K562 (cell line): ENCODE data around the gene PRKCB. TPM values are rescaled to one million over a fixed set of nuclear protein-coding genes. Genes with fewer than 3 reads are reported as not detected.

Source experiments
- ATAC-seq: fragments of 200-7000 bp; cut with Tn5 transposase; 3 replicates; pipeline ENCODE4 v1.9.1; 2020; ENCODE audit warnings: moderate library complexity
- BruUV-seq: library from RNA; stranded (reverse); fragments of 400-500 nt; replicated peaks from 2 replicates; lab custom pipeline; 2021; lab: Mats Ljungman, UMichigan
- CTCF ChIA-PET: fragments of 300-600 bp; formaldehyde crosslinking; extraction: SDS; loops from one replicate; lab custom pipeline; 2021; ENCODE audit warnings: low intra/inter-chr PET ratio; lab: Yijun Ruan, JAX
- POLR2A ChIA-PET: fragments of 300-600, 350-650 bp; sonication (Branson Sonifier 250); formaldehyde crosslinking; extraction: SDS; loops from one replicate; lab custom pipeline; 2021; ENCODE audit warnings: antibody characterized with exemption, inconsistent platforms; lab: Yijun Ruan, JAX
- DNase-seq, 4 experiments: peaks; one replicate each; pipeline versions ENCODE4 v3.0.0 to v3.0.0-alpha.2; 2011 to 2018; ENCODE audit warnings: low spot score in 3 of 4, mixed read lengths in 3 of 4; ENCODE audit errors: extremely low read depth in 1 of 4
- FAIRE-seq: peaks from 2 replicates; lab custom pipeline; 2011; peaks lifted over from hg19 to GRCh38; lab: Jason Lieb, UNC
- H2AFZ ChIP-seq: 2 replicates; pipeline ENCODE4 v1.6.0; 2011; ENCODE audit warnings: low read depth, low read length, control low read depth, inconsistent platforms
- H3K27ac ChIP-seq: fragments of 200-600 bp; 3 replicates; pipeline ENCODE4 v1.8.0; 2011; ENCODE audit warnings: low read depth, mild to moderate bottlenecking, control low read depth, inconsistent platforms, low read length, moderate library complexity, mixed read lengths; ENCODE audit errors: extremely low read depth
- H3K27me3 ChIP-seq, 2 experiments: fragments of 300-600 bp in 1 of 2; 2 replicates in 1 of 2; 3 replicates in 1 of 2; pipeline versions ENCODE4 v1.6.0 to v1.8.0; 2011; ENCODE audit warnings: inconsistent platforms in 2 of 2, low read length in 2 of 2, mild to moderate bottlenecking in 1 of 2, mixed read lengths in 1 of 2, moderate library complexity in 1 of 2; ENCODE audit not compliant: control insufficient read depth in 2 of 2, insufficient read depth in 2 of 2
- H3K36me3 ChIP-seq: fragments of 300-600 bp; 3 replicates; pipeline ENCODE4 v1.8.0; 2011; ENCODE audit warnings: mild to moderate bottlenecking, low read length, inconsistent platforms; ENCODE audit not compliant: control insufficient read depth, insufficient read depth
- H3K4me1 ChIP-seq, 2 experiments: fragments of 200-600 bp in 1 of 2; replicated peaks in 1 of 2; 2 replicates in 1 of 2; 3 replicates in 1 of 2; pipeline versions ENCODE4 v1.5.1 to v1.8.0; 2011; ENCODE audit warnings: inconsistent platforms in 2 of 2, low read length in 2 of 2, mild to moderate bottlenecking in 1 of 2, mixed read lengths in 1 of 2, moderate library complexity in 1 of 2; ENCODE audit not compliant: control insufficient read depth in 2 of 2, insufficient read depth in 2 of 2
- H3K4me2 ChIP-seq: 2 replicates; pipeline ENCODE4 v1.6.1; 2011; ENCODE audit warnings: low read length, control low read depth, inconsistent platforms, mixed read lengths; ENCODE audit not compliant: insufficient read depth
- H3K4me3 ChIP-seq: fragments of 200-600 bp; sonication (generic), shearing (Covaris generic); 2 replicates; pipeline ENCODE4 v1.5.1; 2016; ENCODE audit warnings: control low read depth, inconsistent platforms
- H3K79me2 ChIP-seq: fragments of 200-600 bp; 3 replicates; pipeline ENCODE4 v1.8.0; 2011; ENCODE audit warnings: low read length, inconsistent platforms; ENCODE audit not compliant: control insufficient read depth, insufficient read depth
- H3K9ac ChIP-seq, 2 experiments: 2 replicates each; pipeline versions ENCODE4 v1.6.0 to v1.6.1; 2011; ENCODE audit warnings: low read depth in 2 of 2, low read length in 2 of 2, control low read depth in 1 of 2, inconsistent platforms in 1 of 2, mild to moderate bottlenecking in 1 of 2, mixed read lengths in 1 of 2; ENCODE audit not compliant: insufficient read depth in 1 of 2
- H3K9me1 ChIP-seq: one replicate; pipeline ENCODE4 v1.6.0; 2011; ENCODE audit warnings: inconsistent platforms, mild to moderate bottlenecking, low read length, moderate library complexity; ENCODE audit not compliant: control insufficient read depth, insufficient read depth
- H3K9me3 ChIP-seq: replicated peaks from 2 replicates; pipeline ENCODE4 v1.5.1; 2011; ENCODE audit warnings: low read depth, low read length, inconsistent platforms; ENCODE audit not compliant: control insufficient read depth, insufficient read depth
- H4K20me1 ChIP-seq: replicated peaks from 2 replicates; pipeline ENCODE4 v1.6.1; 2011; ENCODE audit warnings: low read length, inconsistent platforms, mixed read lengths; ENCODE audit not compliant: control insufficient read depth, insufficient read depth
- CBX2 ChIP-seq: fragments of 200-600 bp; sonication (generic); IDR thresholded peaks from one replicate; pipeline ENCODE4 v1.6.1; 2012; ENCODE audit warnings: mild to moderate bottlenecking, low read length, inconsistent platforms; ENCODE audit not compliant: insufficient read depth, poor library complexity, severe bottlenecking
- CBX3 ChIP-seq, 2 experiments: IDR thresholded peaks; 1 replicate in 1 of 2; 2 replicates in 1 of 2; pipeline ENCODE4 v1.6.1; 2012; ENCODE audit warnings: inconsistent platforms in 2 of 2, low read length in 2 of 2, borderline replicate concordance in 1 of 2, control low read depth in 1 of 2
- CREBBP ChIP-seq: IDR thresholded peaks from one replicate; pipeline ENCODE4 v1.6.1; 2012; ENCODE audit warnings: low read depth, mild to moderate bottlenecking, control low read depth, inconsistent platforms, low read length
- CXXC5 ChIP-seq: fragments of 250-450 bp; sonication (Bioruptor Pico); IDR thresholded peaks from 2 replicates; pipeline ENCODE4 v1.8.0; 2022; ENCODE audit warnings: inconsistent platforms, mild to moderate bottlenecking, moderate library complexity
- HDAC1 ChIP-seq, 2 experiments: fragments of 450-650 bp; IDR thresholded peaks; 2 replicates each; pipeline ENCODE4 v1.6.1; 2016 to 2017; ENCODE audit warnings: inconsistent platforms in 1 of 2, mild to moderate bottlenecking in 1 of 2, moderate library complexity in 1 of 2
- LARP7 ChIP-seq: fragments of 450-650 bp; IDR thresholded peaks from 2 replicates; pipeline ENCODE4 v1.6.1; 2016
- MAFG ChIP-seq: fragments of 450-650 bp; conservative IDR thresholded peaks from 2 replicates; pipeline ENCODE4 v1.6.1; 2016; ENCODE audit warnings: missing genetic modification characterization, missing compliant biosample characterization
- NFE2 ChIP-seq: IDR thresholded peaks from 2 replicates; pipeline ENCODE4 v1.6.1; 2014; ENCODE audit warnings: antibody characterized with exemption, low read depth
- NR2C2 ChIP-seq, 2 experiments: fragments of 200-800 bp in 1 of 2; sonication (Bioruptor generic) in 1 of 2; sonication (generic) in 1 of 2; formaldehyde crosslinking in 1 of 2; IDR thresholded peaks; 2 replicates each; pipeline versions ENCODE4 v1.6.1 to v1.8.0; 2016 to 2022; ENCODE audit warnings: mild to moderate bottlenecking in 1 of 2, missing compliant biosample characterization in 1 of 2, missing genetic modification characterization in 1 of 2, missing genetic modification reagents in 1 of 2
- RCOR1 ChIP-seq, 2 experiments: IDR thresholded peaks; 2 replicates each; pipeline ENCODE4 v1.6.1; 2012; ENCODE audit warnings: low read depth in 2 of 2, low read length in 2 of 2, borderline replicate concordance in 1 of 2, improper control_type of control experiment in 1 of 2
- SOX6 ChIP-seq: fragments of 450-650 bp; IDR thresholded peaks from 2 replicates; pipeline ENCODE4 v1.6.1; 2014; ENCODE audit warnings: mild to moderate bottlenecking
- SUPT5H ChIP-seq: fragments of 450-650 bp; IDR thresholded peaks from 2 replicates; pipeline ENCODE4 v1.6.1; 2016
- TBP ChIP-seq: optimal IDR thresholded peaks from 2 replicates; pipeline ENCODE3; 2011; ENCODE audit warnings: low read depth, low read length, improper control_type of control experiment
- TCF3 ChIP-seq: sonication (generic); formaldehyde crosslinking; IDR thresholded peaks from 2 replicates; pipeline ENCODE4 v1.4.0; 2020; ENCODE audit warnings: mild to moderate bottlenecking, missing genetic modification reagents
- TRIM28 ChIP-seq: fragments of 450-650 bp; IDR thresholded peaks from 2 replicates; pipeline ENCODE4 v1.6.1; 2017
- ZNF124 ChIP-seq: sonication (generic); formaldehyde crosslinking; IDR thresholded peaks from 2 replicates; pipeline ENCODE4 v1.8.1; 2022; ENCODE audit warnings: missing genetic modification reagents
- ZNF143 ChIP-seq: sonication (generic); formaldehyde crosslinking; IDR thresholded peaks from 2 replicates; pipeline ENCODE4 v1.9.0; 2022; ENCODE audit warnings: mild to moderate bottlenecking, missing genetic modification reagents
- WGBS: fragments of 100-300 bp; shearing (Covaris generic); methylation state at CpG from one replicate; pipeline ENCODE4 v1.1.6; 2016; ENCODE audit warnings: low coverage, mixed read lengths; ENCODE audit not compliant: insufficient coverage; ENCODE audit errors: missing lambda C conversion rate; 5-methylcytosine and 5-hydroxymethylcytosine counted together
- in situ Hi-C: fragments of 300-500 bp; cut with MboI; formaldehyde crosslinking; loops from 4 replicates; pipeline ENCODE4 v1.15.0; 2018; ENCODE audit warnings: inconsistent platforms, mixed read lengths
- intact Hi-C: fragments of 100-400 bp; cut with micrococcal nuclease; formaldehyde crosslinking; loops from 2 replicates; pipeline ENCODE4 v1.14.2; 2022
- polyA plus RNA-seq, 8 experiments: library from polyadenylated mRNA; depleted of rRNA in 4 of 8; stranded (reverse) in 5 of 8; unstranded in 3 of 8; fragments of >200 nt; fragmentation: Nextera tagmentation in 2 of 8; fragmentation: Illumina TruSeq in 1 of 8; extraction: Ambion mirVana in 2 of 8; extraction: Trizol in 1 of 8; gene quantifications; 2 replicates each; pipeline versions ENCODE4 v1.2.1 to v1.2.3, GENCODE V29; 2011 to 2014; ENCODE audit warnings: inconsistent platforms in 1 of 8, missing spikeins in 1 of 8
- total RNA-seq, 7 experiments: library from RNA; depleted of rRNA in 6 of 7; stranded (reverse); fragments of >200 nt in 6 of 7; fragmentation: Illumina TruSeq in 2 of 7; extraction: Trizol in 2 of 7; gene quantifications; 2 replicates each; pipeline versions ENCODE4 v1.2.1 to v1.2.3, GENCODE V29; 2011 to 2021; ENCODE audit warnings: low replicate concordance in 1 of 7
- TF ChIP-seq, protein P1 (sequence below): fragments of 450-650 bp; IDR thresholded peaks from 2 replicates; pipeline ENCODE4 v1.6.1; 2016
- TF ChIP-seq, protein P2 (sequence below): fragments of 250-450 bp; sonication (Bioruptor Pico); IDR thresholded peaks from 2 replicates; pipeline ENCODE4 v1.8.0; 2022; ENCODE audit warnings: moderate library complexity, mild to moderate bottlenecking, inconsistent platforms
- TF ChIP-seq, protein P3 (sequence below), 2 experiments: fragments of 250-450 bp in 1 of 2; fragments of 450-650 bp in 1 of 2; sonication (Bioruptor Pico) in 1 of 2; IDR thresholded peaks; 2 replicates each; pipeline versions ENCODE4 v1.6.1 to v1.8.0; 2016 to 2021; ENCODE audit warnings: mild to moderate bottlenecking in 2 of 2, moderate library complexity in 2 of 2, missing compliant biosample characterization in 1 of 2, missing genetic modification characterization in 1 of 2

The PRKCB gene
- total and polyA plus RNA-seq, 9 of the 15 experiments (the other 6 are each of a cell fraction or from before 2014, with no cell fraction given): 49.9 to 276 (median 148) TPM

DNA sequence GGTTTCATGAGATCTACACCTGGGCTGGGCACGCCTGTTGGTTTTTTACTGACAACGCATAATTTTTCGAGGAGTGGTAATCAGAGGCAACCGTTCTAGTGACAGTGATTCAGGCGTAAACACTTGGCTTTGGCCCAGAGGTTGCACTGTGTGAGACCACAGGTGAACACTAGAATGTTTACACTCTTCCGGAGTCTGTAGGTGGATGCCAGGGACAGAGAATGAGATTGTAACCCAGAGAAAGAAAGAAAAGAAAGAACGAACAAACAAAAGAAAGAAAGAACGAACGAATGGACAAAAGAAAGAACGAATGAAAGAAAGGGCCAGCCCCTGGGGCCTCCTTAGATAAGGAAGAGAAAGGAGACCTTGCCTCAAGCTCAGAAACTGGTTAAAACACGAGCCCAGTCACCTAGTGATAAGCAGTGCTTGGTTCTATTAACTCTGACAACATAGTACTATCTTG, 113.2 kb downstream of the PRKCB start:
- H3K36me3 ChIP-seq: peaks cover 51% of the 10 kb centered on the region
- H3K9me3 ChIP-seq: no peaks in the 10 kb centered on the region
- peaks cover 17% of the 10 kb centered on the region for H4K20me1 ChIP-seq
- peaks cover 97% of the 10 kb centered on the region for H3K79me2 ChIP-seq
- peaks cover 3% of the 10 kb centered on the region for H3K9me1 ChIP-seq
- no peaks in the 10 kb centered on the region for H3K27me3 ChIP-seq
- H3K4me3 ChIP-seq: no peak overlapping the region
- peak overlapping the region; percentile 23; the same call in 2 of the 3 replicates for H3K27ac ChIP-seq
- H3K4me1 ChIP-seq: peaks cover 14 to 63% of the 10 kb centered on the region in 2 experiments
- BruUV-seq: no TSS peak
- ChIA-PET CTCF (no interaction called here), POLR2A (interaction anchor here (0.6 to 1.4 kb wide), 2 partner anchors 14 to 17 kb away, joined by 3 to 4 read pairs; no protein-coding TSS in a partner anchor)
- no peak for FAIRE-seq
- peak in 1 of 4 experiments; percentile 44 for DNase-seq
- 33% methylated on average over 11 of the region's 11 CpGs for WGBS
- intact Hi-C loops (no loop called here), in situ Hi-C loops (no loop called here)
- H3K4me2 ChIP-seq: no peak overlapping the region
- no peak overlapping the region for H3K9ac ChIP-seq
- ATAC-seq: no peak
- no peak overlapping the region for H2AFZ ChIP-seq
- TF ChIP-seq SUPT5H: no peak
- no peak for TF ChIP-seq TBP
- TF ChIP-seq, protein P1, sequence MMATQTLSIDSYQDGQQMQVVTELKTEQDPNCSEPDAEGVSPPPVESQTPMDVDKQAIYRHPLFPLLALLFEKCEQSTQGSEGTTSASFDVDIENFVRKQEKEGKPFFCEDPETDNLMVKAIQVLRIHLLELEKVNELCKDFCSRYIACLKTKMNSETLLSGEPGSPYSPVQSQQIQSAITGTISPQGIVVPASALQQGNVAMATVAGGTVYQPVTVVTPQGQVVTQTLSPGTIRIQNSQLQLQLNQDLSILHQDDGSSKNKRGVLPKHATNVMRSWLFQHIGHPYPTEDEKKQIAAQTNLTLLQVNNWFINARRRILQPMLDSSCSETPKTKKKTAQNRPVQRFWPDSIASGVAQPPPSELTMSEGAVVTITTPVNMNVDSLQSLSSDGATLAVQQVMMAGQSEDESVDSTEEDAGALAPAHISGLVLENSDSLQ: peak; percentile 35; the same call in 1 of the 2 replicates
- peak; percentile 49; the same call in 1 of the 2 replicates for TF ChIP-seq TRIM28
- peak in 1 of 2 experiments; percentile 67; a peak in 1 of 4 replicates for TF ChIP-seq RCOR1 (IDR thresholded peaks at IDR 0.05; ENCODE audit: borderline replicate concordance in 1 of 2, low read depth in 2 of 2, low read length in 2 of 2)
- no peak for TF ChIP-seq CBX2
- no peak for TF ChIP-seq ZNF124
- TF ChIP-seq CBX3 (IDR thresholded peaks at IDR 0.05; ENCODE audit: borderline replicate concordance in 1 of 2, low read length in 2 of 2): peak in 1 of 2 experiments; percentile 61; a peak in 1 of 3 replicates
- peak in 1 of 2 experiments; percentile 43; a peak in 1 of 4 replicates for TF ChIP-seq HDAC1 (IDR thresholded peaks at IDR 0.05)
- no peak for TF ChIP-seq CREBBP
- TF ChIP-seq TCF3 (CRISPR knock-in tag): no peak
- no peak for TF ChIP-seq ZNF143 (CRISPR knock-in tag)
- TF ChIP-seq, protein P2, sequence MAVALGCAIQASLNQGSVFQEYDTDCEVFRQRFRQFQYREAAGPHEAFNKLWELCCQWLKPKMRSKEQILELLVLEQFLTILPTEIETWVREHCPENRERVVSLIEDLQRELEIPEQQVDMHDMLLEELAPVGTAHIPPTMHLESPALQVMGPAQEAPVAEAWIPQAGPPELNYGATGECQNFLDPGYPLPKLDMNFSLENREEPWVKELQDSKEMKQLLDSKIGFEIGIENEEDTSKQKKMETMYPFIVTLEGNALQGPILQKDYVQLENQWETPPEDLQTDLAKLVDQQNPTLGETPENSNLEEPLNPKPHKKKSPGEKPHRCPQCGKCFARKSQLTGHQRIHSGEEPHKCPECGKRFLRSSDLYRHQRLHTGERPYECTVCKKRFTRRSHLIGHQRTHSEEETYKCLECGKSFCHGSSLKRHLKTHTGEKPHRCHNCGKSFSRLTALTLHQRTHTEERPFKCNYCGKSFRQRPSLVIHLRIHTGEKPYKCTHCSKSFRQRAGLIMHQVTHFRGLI (CRISPR knock-in tag): no peak
- TF ChIP-seq MAFG: peak; percentile 73
- TF ChIP-seq CXXC5 (CRISPR knock-in tag): peak; percentile 43; the same call in 1 of the 2 replicates
- TF ChIP-seq, protein P3, sequence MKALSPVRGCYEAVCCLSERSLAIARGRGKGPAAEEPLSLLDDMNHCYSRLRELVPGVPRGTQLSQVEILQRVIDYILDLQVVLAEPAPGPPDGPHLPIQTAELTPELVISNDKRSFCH (CRISPR knock-in tag; IDR thresholded peaks at IDR 0.05): no peak
- TF ChIP-seq, protein P3 (tag; IDR thresholded peaks at IDR 0.05): no peak
- TF ChIP-seq LARP7: no peak
- peak; percentile 77 for TF ChIP-seq SOX6
- TF ChIP-seq NR2C2 (CRISPR knock-in tag; IDR thresholded peaks at IDR 0.05): no peak
- no peak for TF ChIP-seq NR2C2 (tag; IDR thresholded peaks at IDR 0.05)
- 0 out of 2 replicates have a peak, but pooled peaks have one; percentile 16 for TF ChIP-seq NFE2
